GM12878 (cell line): ENCODE results near the gene ASCL4. TPM values are rescaled to one million over a fixed set of nuclear protein-coding genes. Genes with fewer than 3 reads are reported as not detected.

Source experiments
- ATAC-seq: fragments of 200-7000 bp; cut with Tn5 transposase; 3 replicates; pipeline ENCODE4 v1.9.1; 2020; ENCODE audit warnings: mild to moderate bottlenecking, moderate library complexity
- BruUV-seq: library from RNA; stranded (reverse); fragments of 400-500 nt; replicated peaks from 2 replicates; lab custom pipeline; 2021; lab: Mats Ljungman, UMichigan
- CTCF ChIA-PET: fragments of 300-600 bp; sonication (Branson Sonifier 250); formaldehyde crosslinking; extraction: SDS; loops from one replicate; lab custom pipeline; 2021; ENCODE audit warnings: inconsistent platforms; lab: Yijun Ruan, JAX
- POLR2A ChIA-PET: fragments of 350-600 bp; formaldehyde crosslinking; extraction: SDS; loops from one replicate; lab custom pipeline; 2021; ENCODE audit warnings: inconsistent platforms; lab: Charles Lee
- RAD21 ChIA-PET: fragments of 300-600 bp; sonication (Branson Sonifier 250); formaldehyde crosslinking; loops from one replicate; lab custom pipeline; 2023; ENCODE audit warnings: antibody characterized with exemption; ENCODE audit not compliant: unreplicated experiment; lab: Charles Lee
- SMC1A ChIA-PET: fragments of 300-600 bp; sonication (Branson Sonifier 250); formaldehyde crosslinking; loops from one replicate; lab custom pipeline; 2023; ENCODE audit not compliant: unreplicated experiment, uncharacterized antibody; lab: Charles Lee
- DNase-seq: peaks from one replicate; pipeline ENCODE4 v3.0.0-alpha.2; 2011; ENCODE audit warnings: low read depth, low spot score
- FAIRE-seq: peaks from 3 replicates; lab custom pipeline; 2011; peaks lifted over from hg19 to GRCh38; lab: Jason Lieb, UNC
- H2AFZ ChIP-seq: 2 replicates; pipeline ENCODE4 v1.6.0; 2011; ENCODE audit warnings: low read depth, low read length, control low read depth; ENCODE audit not compliant: control insufficient read depth
- H3K27ac ChIP-seq: 2 replicates; pipeline ENCODE4 v1.5.1; 2011; ENCODE audit warnings: control low read depth; ENCODE audit not compliant: control insufficient read depth, insufficient read depth
- H3K27me3 ChIP-seq, 2 experiments: replicated peaks in 1 of 2; 2 replicates each; pipeline versions ENCODE4 v1.6.0 to v1.6.1; 2011; ENCODE audit warnings: low read length in 1 of 2; ENCODE audit not compliant: control insufficient read depth in 2 of 2, insufficient read depth in 2 of 2
- H3K36me3 ChIP-seq, 2 experiments: 2 replicates each; pipeline ENCODE4 v1.5.1; 2011; ENCODE audit warnings: low read length in 1 of 2; ENCODE audit not compliant: control insufficient read depth in 2 of 2, insufficient read depth in 2 of 2
- H3K4me1 ChIP-seq: 2 replicates; pipeline ENCODE4 v1.6.1; 2011; ENCODE audit warnings: mild to moderate bottlenecking, low read length, moderate library complexity, mixed read lengths; ENCODE audit not compliant: control insufficient read depth, insufficient read depth
- H3K4me2 ChIP-seq: 2 replicates; pipeline ENCODE4 v1.6.0; 2011; ENCODE audit warnings: control low read depth; ENCODE audit not compliant: control insufficient read depth, insufficient read depth
- H3K4me3 ChIP-seq: fragments of 200-600 bp; sonication (generic); 2 replicates; pipeline ENCODE4 v1.5.1; 2016
- H3K79me2 ChIP-seq: 2 replicates; pipeline ENCODE4 v1.6.0; 2011; ENCODE audit warnings: low read length; ENCODE audit not compliant: control insufficient read depth, insufficient read depth
- H3K9ac ChIP-seq: 2 replicates; pipeline ENCODE4 v1.8.0; 2011; ENCODE audit warnings: low read length, control low read depth, mixed read lengths; ENCODE audit not compliant: control insufficient read depth, insufficient read depth
- H3K9me3 ChIP-seq: replicated peaks from 3 replicates; pipeline ENCODE4 v1.5.1; 2011; ENCODE audit warnings: mild to moderate bottlenecking, low read length; ENCODE audit not compliant: control insufficient read depth, insufficient read depth
- H4K20me1 ChIP-seq: 2 replicates; pipeline ENCODE4 v1.6.0; 2011; ENCODE audit not compliant: control insufficient read depth, insufficient read depth
- BRCA1 ChIP-seq: IDR thresholded peaks from 2 replicates; pipeline ENCODE4 v1.6.1; 2011; ENCODE audit warnings: low read depth, low read length, improper control_type of control experiment
- CBX3 ChIP-seq: fragments of 200-600 bp; sonication (generic); IDR thresholded peaks from 2 replicates; pipeline ENCODE4 v1.6.1; 2016; ENCODE audit warnings: low read depth, borderline replicate concordance
- E2F8 ChIP-seq: fragments of 450-650 bp; IDR thresholded peaks from 2 replicates; pipeline ENCODE4 v1.6.1; 2018; ENCODE audit warnings: mild to moderate bottlenecking, low read depth, moderate library complexity; ENCODE audit not compliant: partially characterized antibody
- MXI1 ChIP-seq: fragments of 150-350 bp; IDR thresholded peaks from 2 replicates; pipeline ENCODE4 v1.6.1; 2011; ENCODE audit warnings: low read depth, mild to moderate bottlenecking, inconsistent platforms, low read length, improper control_type of control experiment
- POLR2AphosphoS2 ChIP-seq: IDR thresholded peaks from 2 replicates; pipeline ENCODE4 v1.6.1; 2011; ENCODE audit warnings: low read depth, mild to moderate bottlenecking, low read length, improper control_type of control experiment, moderate library complexity
- POLR2AphosphoS5 ChIP-seq: IDR thresholded peaks from 2 replicates; pipeline ENCODE4 v1.6.1; 2011; ENCODE audit warnings: mild to moderate bottlenecking, low read length, inconsistent platforms
- RAD21 ChIP-seq: IDR thresholded peaks from 2 replicates; pipeline ENCODE4 v1.6.1; 2011; ENCODE audit warnings: mild to moderate bottlenecking, low read depth, low read length, moderate library complexity; ENCODE audit not compliant: insufficient read depth
- SIX5 ChIP-seq: IDR thresholded peaks from 2 replicates; pipeline ENCODE4 v1.6.1; 2011; ENCODE audit warnings: mild to moderate bottlenecking, low read depth, low read length, moderate library complexity; ENCODE audit not compliant: severe bottlenecking
- SUZ12 ChIP-seq: fragments of 200-600 bp; sonication (generic); IDR thresholded peaks from one replicate; pipeline ENCODE4 v1.6.1; 2018; ENCODE audit warnings: antibody characterized with exemption, mild to moderate bottlenecking; ENCODE audit not compliant: unreplicated experiment
- TAF1 ChIP-seq: IDR thresholded peaks from 2 replicates; pipeline ENCODE4 v1.6.1; 2011; ENCODE audit warnings: mild to moderate bottlenecking, low read depth, low read length, borderline replicate concordance
- WGBS: methylation state at CpG from one replicate; pipeline ENCODE4 v1.1.6; 2016; ENCODE audit warnings: low lambda C conversion rate; ENCODE audit not compliant: insufficient replicate concordance, insufficient coverage; ENCODE audit errors: missing lambda C conversion rate; 5-methylcytosine and 5-hydroxymethylcytosine counted together
- in situ Hi-C: fragments of 300-500 bp; cut with MboI; formaldehyde crosslinking; loops from 9 replicates; pipeline ENCODE4 v1.14.3; 2018; ENCODE audit warnings: mixed read lengths
- intact Hi-C: fragments of 100-400 bp; cut with micrococcal nuclease; formaldehyde crosslinking; loops from one replicate; pipeline ENCODE4 v1.14.2; 2022; ENCODE audit not compliant: unreplicated experiment
- polyA plus RNA-seq, 11 experiments: library from polyadenylated mRNA; depleted of rRNA in 4 of 11; unstranded in 6 of 11; stranded (reverse) in 5 of 11; fragments of >200 nt; fragmentation: Nextera tagmentation in 4 of 11; fragmentation: Illumina TruSeq in 1 of 11; extraction: Ambion mirVana in 4 of 11; extraction: Trizol in 1 of 11; gene quantifications; 1 replicate in 1 of 11; 2 replicates in 10 of 11; pipeline versions ENCODE4 v1.2.1 to v1.2.3, GENCODE V29; 2011 to 2016; ENCODE audit warnings: inconsistent platforms in 2 of 11, missing spikeins in 2 of 11, low read depth in 1 of 11
- total RNA-seq, 4 experiments: library from RNA; depleted of rRNA in 3 of 4; stranded (reverse); fragments of >200 nt in 3 of 4; fragmentation: Illumina TruSeq in 1 of 4; extraction: Trizol in 1 of 4; gene quantifications; 2 replicates each; pipeline versions ENCODE4 v1.2.1 to v1.2.3, GENCODE V29; 2013 to 2021
- TF ChIP-seq, protein P1 (sequence below): fragments of 450-650 bp; IDR thresholded peaks from 2 replicates; pipeline ENCODE4 v1.6.1; 2017; ENCODE audit warnings: borderline replicate concordance
- TF ChIP-seq, protein P2 (sequence below): fragments of 450-650 bp; IDR thresholded peaks from 2 replicates; pipeline ENCODE4 v1.6.1; 2017; ENCODE audit warnings: low read depth, mild to moderate bottlenecking, moderate library complexity

The ASCL4 gene
- total and polyA plus RNA-seq, 10 of the 15 experiments (the other 5 are each of a cell fraction or from before 2014, with no cell fraction given): not detected

DNA sequence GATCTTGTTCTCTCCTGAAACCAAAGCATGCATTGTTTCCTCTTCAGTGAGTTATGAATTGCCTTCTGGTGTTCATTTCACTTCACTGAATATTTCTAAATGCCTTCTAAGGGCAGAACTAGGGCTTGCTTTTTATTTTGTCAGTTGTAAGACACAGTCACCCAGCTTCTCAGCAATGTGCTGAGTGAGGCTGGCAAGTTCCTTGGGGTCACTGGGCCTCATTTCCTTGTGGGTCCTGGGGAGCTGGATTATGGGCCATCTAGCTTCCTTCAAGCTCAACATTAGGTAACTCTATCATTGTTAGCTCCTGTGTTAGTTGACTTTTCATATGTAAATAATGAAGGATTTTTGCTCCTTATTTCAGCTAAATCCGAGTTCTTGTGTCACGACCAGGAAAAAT lies 13.8 kb downstream of the ASCL4 start:
- no peak overlapping the region for H2AFZ ChIP-seq
- no peak overlapping the region for H3K9ac ChIP-seq
- WGBS: 30% methylated on average over 2 of the region's 2 CpGs
- ChIA-PET RAD21 (no interaction called here), CTCF (no interaction called here), POLR2A (no interaction called here), SMC1A (no interaction called here)
- H3K27me3 ChIP-seq: peaks cover 0 to 3% of the 10 kb centered on the region in 2 experiments; a peak in 2 of 4 replicates
- H3K4me3 ChIP-seq: no peak overlapping the region
- TF ChIP-seq BRCA1: no peak
- no peak for TF ChIP-seq E2F8
- TF ChIP-seq CBX3: no peak
- TF ChIP-seq, protein P1, sequence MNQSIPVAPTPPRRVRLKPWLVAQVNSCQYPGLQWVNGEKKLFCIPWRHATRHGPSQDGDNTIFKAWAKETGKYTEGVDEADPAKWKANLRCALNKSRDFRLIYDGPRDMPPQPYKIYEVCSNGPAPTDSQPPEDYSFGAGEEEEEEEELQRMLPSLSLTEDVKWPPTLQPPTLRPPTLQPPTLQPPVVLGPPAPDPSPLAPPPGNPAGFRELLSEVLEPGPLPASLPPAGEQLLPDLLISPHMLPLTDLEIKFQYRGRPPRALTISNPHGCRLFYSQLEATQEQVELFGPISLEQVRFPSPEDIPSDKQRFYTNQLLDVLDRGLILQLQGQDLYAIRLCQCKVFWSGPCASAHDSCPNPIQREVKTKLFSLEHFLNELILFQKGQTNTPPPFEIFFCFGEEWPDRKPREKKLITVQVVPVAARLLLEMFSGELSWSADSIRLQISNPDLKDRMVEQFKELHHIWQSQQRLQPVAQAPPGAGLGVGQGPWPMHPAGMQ: no peak
- TF ChIP-seq POLR2AphosphoS2: no peak
- no peak for TF ChIP-seq RAD21
- no peak for TF ChIP-seq SUZ12
- TF ChIP-seq MXI1: no peak
- TF ChIP-seq, protein P2, sequence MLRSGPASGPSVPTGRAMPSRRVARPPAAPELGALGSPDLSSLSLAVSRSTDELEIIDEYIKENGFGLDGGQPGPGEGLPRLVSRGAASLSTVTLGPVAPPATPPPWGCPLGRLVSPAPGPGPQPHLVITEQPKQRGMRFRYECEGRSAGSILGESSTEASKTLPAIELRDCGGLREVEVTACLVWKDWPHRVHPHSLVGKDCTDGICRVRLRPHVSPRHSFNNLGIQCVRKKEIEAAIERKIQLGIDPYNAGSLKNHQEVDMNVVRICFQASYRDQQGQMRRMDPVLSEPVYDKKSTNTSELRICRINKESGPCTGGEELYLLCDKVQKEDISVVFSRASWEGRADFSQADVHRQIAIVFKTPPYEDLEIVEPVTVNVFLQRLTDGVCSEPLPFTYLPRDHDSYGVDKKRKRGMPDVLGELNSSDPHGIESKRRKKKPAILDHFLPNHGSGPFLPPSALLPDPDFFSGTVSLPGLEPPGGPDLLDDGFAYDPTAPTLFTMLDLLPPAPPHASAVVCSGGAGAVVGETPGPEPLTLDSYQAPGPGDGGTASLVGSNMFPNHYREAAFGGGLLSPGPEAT: no peak
- no peak for TF ChIP-seq TAF1
- TF ChIP-seq SIX5: no peak
- TF ChIP-seq POLR2AphosphoS5: no peak
- intact Hi-C loops (no loop called here), in situ Hi-C loops (no loop called here)
- FAIRE-seq: no peak
- no peaks in the 10 kb centered on the region for H4K20me1 ChIP-seq
- DNase-seq: no peak
- no peak for ATAC-seq
- peaks cover 5% of the 10 kb centered on the region; the same call in 2 of the 3 replicates for H3K9me3 ChIP-seq
- no peak overlapping the region for H3K27ac ChIP-seq
- H3K79me2 ChIP-seq: no peaks in the 10 kb centered on the region
- H3K4me1 ChIP-seq: peaks cover 13% of the 10 kb centered on the region
- H3K36me3 ChIP-seq: no peaks in the 10 kb centered on the region
- no peak overlapping the region for H3K4me2 ChIP-seq
- no TSS peak for BruUV-seq
